Lung (tissue), 12 donors: Measurements from ENCODE around the gene ING4. TPM values are rescaled to one million over a fixed set of nuclear protein-coding genes. Genes with fewer than 3 reads are reported as not detected.

ENCODE experiments used
- ATAC-seq: fragments of 200-7000 bp; cut with Tn5 transposase; one replicate; pipeline ENCODE4 v1.9.1; 2020; ENCODE audit warnings: moderate number of reproducible peaks; ENCODE audit not compliant: insufficient read depth, low FRiP score
- DNase-seq, 3 donors: peaks; one replicate each; pipeline ENCODE4 v3.0.0-alpha.2; 2013 to 2017
- H3K27ac ChIP-seq, 2 donors: one replicate each; pipeline ENCODE4 v1.5.1; 2013; ENCODE audit warnings: mild to moderate bottlenecking in 2 of 2, moderate library complexity in 2 of 2, control low read depth in 1 of 2, inconsistent platforms in 1 of 2, low read depth in 1 of 2, low read length in 1 of 2
- H3K27me3 ChIP-seq, 3 donors: one replicate each; pipeline ENCODE4 v1.5.1; 2013; ENCODE audit warnings: low read length in 2 of 3; ENCODE audit not compliant: control insufficient read depth in 3 of 3, insufficient read depth in 3 of 3
- H3K36me3 ChIP-seq, 4 donors: one replicate each; pipeline ENCODE4 v1.5.1; 2013; ENCODE audit warnings: low read length in 4 of 4, mild to moderate bottlenecking in 1 of 4, moderate library complexity in 1 of 4; ENCODE audit not compliant: control insufficient read depth in 4 of 4, insufficient read depth in 4 of 4
- H3K4me1 ChIP-seq, 5 donors: one replicate each; pipeline ENCODE4 v1.5.1; 2013; ENCODE audit warnings: low read length in 5 of 5, mild to moderate bottlenecking in 2 of 5, moderate library complexity in 1 of 5; ENCODE audit not compliant: control insufficient read depth in 5 of 5, insufficient read depth in 5 of 5
- H3K4me3 ChIP-seq: one replicate; pipeline ENCODE4 v1.5.1; 2013; ENCODE audit warnings: mild to moderate bottlenecking, control low read depth, moderate library complexity
- H3K9ac ChIP-seq, 2 donors: one replicate each; pipeline ENCODE4 v1.5.1; 2013; ENCODE audit warnings: low read length in 2 of 2, control low read depth in 1 of 2; ENCODE audit not compliant: insufficient read depth in 1 of 2
- H3K9me3 ChIP-seq, 4 donors: one replicate each; pipeline ENCODE4 v1.5.1; 2013; ENCODE audit warnings: low read length in 3 of 4, mild to moderate bottlenecking in 1 of 4, moderate library complexity in 1 of 4; ENCODE audit not compliant: control insufficient read depth in 4 of 4, insufficient read depth in 3 of 4
- WGBS, 2 donors: extraction: QIAGEN DNeasy Blood & Tissue Kit; methylation state at CpG; one replicate each; pipeline ENCODE4 v1.1.7; 2013; 5-methylcytosine and 5-hydroxymethylcytosine counted together
- polyA plus RNA-seq, 2 donors: library from polyadenylated mRNA; stranded (reverse); fragments of 200-250 nt; gene quantifications; one replicate each; pipeline ENCODE4 v1.2.1, GENCODE V29; 2013
- total RNA-seq, 2 donors: library from RNA; depleted of rRNA in 1 of 2; stranded (reverse); fragments of >200 nt in 1 of 2; gene quantifications; one replicate each; pipeline ENCODE4 v1.2.1, GENCODE V29; 2014 to 2021
- TF ChIP-seq, protein P1 (sequence below): IDR thresholded peaks from 2 replicates; pipeline ENCODE4 v1.5.1; 2012; ENCODE audit warnings: mild to moderate bottlenecking; ENCODE audit errors: control extremely low read depth, extremely low read depth
- donor health status: control.
- donor health status: control.
- donor health status: Bipolar disorder and iron deficiency.
- donor health status: healthy.
- donor health status: DM: yes; HTN: yes; CAD: no.

The ING4 gene
- total and polyA plus RNA-seq, 4 donors = 20.3 to 74.3 (median 27.0) TPM

DNA sequence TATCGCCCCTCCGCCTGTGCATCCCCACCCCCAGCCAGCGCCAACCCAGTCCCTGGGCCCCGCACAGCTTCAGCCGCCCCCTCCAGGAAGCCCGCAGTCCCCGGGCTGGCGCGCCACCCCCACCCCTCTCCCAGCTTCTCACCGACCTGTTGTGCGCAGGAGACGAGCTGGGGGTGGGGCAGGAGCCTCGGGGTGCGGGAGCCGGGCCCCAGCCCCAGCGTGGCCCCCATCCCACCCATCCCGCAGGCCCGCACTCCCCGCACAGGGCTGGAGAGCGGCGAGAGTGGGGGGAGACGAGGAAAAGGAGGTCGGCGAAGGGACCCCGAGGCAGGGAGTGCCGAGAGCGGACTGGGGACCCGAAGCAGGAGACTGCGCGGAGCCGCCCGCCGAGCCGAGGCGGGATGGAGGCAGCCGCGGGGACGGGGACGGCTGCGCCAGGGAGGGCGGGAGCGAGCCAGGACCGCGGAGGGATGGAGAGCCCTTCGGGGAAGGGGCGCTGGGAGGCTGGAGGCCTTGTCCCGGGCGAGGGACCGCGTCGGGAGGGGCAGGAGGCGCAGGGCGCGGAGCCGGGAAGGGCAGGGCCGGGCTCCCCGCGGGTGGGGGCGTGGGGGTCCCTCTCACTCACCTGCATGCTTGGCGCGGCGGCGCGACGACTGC, 37.2 kb upstream of the ING4 start:
- Histone ChIP-seq H3K9ac (peak overlapping the region in 1 of 2 donors; percentile 25), H3K36me3 (no peaks in the 10 kb centered on the region)

DNA sequence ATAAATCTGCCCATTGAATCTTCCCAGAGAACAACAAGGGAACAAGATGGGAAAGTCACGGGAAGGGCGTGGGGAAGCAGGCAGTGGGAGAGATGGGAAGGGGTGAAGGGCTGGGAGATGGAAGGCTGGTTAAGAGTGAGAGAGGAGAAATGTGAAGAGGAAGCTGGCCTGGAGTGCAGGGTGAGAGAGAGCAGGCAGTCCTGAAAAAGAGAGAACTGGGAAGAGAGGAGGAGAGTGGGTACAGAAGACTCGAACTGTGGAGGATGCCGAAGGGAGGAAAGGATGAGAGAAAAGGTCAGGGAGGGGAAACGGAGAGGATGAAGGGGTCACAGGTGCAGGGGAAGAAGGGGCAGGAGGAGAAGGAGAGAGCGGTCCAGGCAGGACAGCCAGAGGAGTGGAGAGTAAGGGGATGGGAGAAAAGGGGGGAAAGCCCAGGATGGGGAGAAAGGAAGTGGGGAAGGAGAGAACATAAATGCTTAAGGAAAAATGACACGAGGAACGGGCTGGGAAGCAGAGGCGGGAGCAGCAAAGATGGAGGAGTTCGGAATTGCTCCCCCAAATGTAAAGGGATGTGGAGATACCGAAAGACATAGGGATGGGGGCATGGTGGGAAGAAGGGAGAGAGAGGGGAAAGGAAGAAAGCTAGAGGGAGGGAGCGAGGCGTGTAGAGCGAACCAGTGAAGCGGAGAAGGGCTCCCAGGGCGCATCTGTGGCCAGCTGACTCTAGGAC, 36.5 kb upstream of the ING4 start:
- H3K4me1 ChIP-seq = peaks cover 0 to 11% (median 6%) of the 10 kb centered on the region in 5 donors
- no peak overlapping the region for H3K9ac ChIP-seq
- H3K27ac ChIP-seq = no peak overlapping the region
- peaks cover 0 to 31% (median 26%) of the 10 kb centered on the region in 3 donors for H3K27me3 ChIP-seq
- DNase-seq (peak in 1 of 3 donors; percentile 31), ATAC-seq (no peak)
- no peak overlapping the region for H3K4me3 ChIP-seq
- WGBS, 2 donors = 19 to 24% methylated on average over 13 to 16 of the region's 16 CpGs
- peaks cover 0 to 6% (median 0%) of the 10 kb centered on the region in 4 donors for H3K9me3 ChIP-seq
- no peaks in the 10 kb centered on the region for H3K36me3 ChIP-seq
- TF ChIP-seq, protein P1, sequence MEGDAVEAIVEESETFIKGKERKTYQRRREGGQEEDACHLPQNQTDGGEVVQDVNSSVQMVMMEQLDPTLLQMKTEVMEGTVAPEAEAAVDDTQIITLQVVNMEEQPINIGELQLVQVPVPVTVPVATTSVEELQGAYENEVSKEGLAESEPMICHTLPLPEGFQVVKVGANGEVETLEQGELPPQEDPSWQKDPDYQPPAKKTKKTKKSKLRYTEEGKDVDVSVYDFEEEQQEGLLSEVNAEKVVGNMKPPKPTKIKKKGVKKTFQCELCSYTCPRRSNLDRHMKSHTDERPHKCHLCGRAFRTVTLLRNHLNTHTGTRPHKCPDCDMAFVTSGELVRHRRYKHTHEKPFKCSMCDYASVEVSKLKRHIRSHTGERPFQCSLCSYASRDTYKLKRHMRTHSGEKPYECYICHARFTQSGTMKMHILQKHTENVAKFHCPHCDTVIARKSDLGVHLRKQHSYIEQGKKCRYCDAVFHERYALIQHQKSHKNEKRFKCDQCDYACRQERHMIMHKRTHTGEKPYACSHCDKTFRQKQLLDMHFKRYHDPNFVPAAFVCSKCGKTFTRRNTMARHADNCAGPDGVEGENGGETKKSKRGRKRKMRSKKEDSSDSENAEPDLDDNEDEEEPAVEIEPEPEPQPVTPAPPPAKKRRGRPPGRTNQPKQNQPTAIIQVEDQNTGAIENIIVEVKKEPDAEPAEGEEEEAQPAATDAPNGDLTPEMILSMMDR = no peak

More for the DNA sequence above, 37.2 kb upstream of the ING4 start:
- Histone ChIP-seq H3K4me1 (peaks cover 0 to 11% (median 6%) of the 10 kb centered on the region in 5 donors), H3K4me3 (peak overlapping the region; percentile 1), H3K27me3 (peaks cover 0 to 32% (median 27%) of the 10 kb centered on the region in 3 donors), H3K27ac (no peak overlapping the region), H3K9me3 (peaks cover 0 to 6% (median 0%) of the 10 kb centered on the region in 4 donors)
- TF ChIP-seq, protein P1 = no peak
- peak; percentile 29 to 42 (median 32) for DNase-seq
- WGBS, 2 donors = 1 to 2% methylated on average over 55 to 65 of the region's 65 CpGs
- no peak for ATAC-seq

DNA sequence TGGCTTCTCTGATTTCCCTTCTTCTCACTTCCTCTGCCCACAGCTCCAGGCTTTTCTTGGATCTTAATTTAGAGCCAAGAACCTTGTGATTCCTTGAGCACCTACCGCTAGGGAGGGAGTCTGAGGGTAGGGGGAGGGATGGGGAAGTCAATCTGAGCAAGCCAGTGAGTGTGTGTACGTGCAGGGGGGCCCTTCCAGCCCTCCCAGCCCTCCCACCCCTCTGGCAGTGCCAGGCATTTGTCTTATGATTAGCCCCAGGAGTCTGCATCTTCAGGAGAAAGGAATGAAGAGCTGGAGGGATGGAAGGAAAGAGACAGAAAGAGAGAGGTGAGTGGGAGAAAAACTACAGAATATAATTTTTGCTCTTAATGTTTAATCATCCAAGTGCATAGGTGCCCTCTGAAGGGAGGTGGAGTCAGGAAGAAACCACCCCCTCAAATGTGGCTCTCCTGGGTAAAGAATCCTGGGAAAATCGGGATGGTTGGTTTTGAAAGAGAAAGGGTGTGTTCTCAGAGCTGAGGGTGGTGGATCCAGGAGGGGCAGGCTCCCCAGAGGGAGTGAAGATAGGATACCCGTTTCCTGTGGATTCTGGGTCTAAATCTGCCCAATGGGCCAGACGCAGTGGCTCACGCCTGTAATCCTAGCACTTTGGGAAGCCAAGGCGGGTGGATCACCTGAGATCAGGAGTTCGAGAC, 35.6 kb upstream of the ING4 start:
- Histone ChIP-seq H3K36me3 (no peaks in the 10 kb centered on the region), H3K4me1 (peaks cover 0 to 12% (median 6%) of the 10 kb centered on the region in 5 donors), H3K27ac (no peak overlapping the region), H3K27me3 (peaks cover 0 to 25% (median 24%) of the 10 kb centered on the region in 3 donors), H3K9ac (no peak overlapping the region), H3K9me3 (peaks cover 0 to 3% (median 0%) of the 10 kb centered on the region in 4 donors), H3K4me3 (no peak overlapping the region)
- DNase-seq (no peak), ATAC-seq (no peak)
- TF ChIP-seq, protein P1 = no peak
- 62 to 66% methylated on average over 8 of the region's 8 CpGs for whole genome bisulfite sequencing, 2 donors
